Adrenal gland (tissue), 12 donors: ENCODE data around the gene FAM13B. TPM values are rescaled to one million over a fixed set of nuclear protein-coding genes. Genes with fewer than 3 reads are reported as not detected.
"Not testable (repeated sequence)": the region's sequence is repeated elsewhere in the genome, so short reads cannot be mapped to it uniquely, and the experiment has no call there.

ENCODE experiments used
- DNase-seq, 7 donors: peaks; one replicate each; pipeline ENCODE4 v3.0.0-alpha.2; 2019 to 2020
- H3K27ac ChIP-seq, 5 donors: fragments of 200-600 bp; sonication (generic) in 4 of 5; 1 replicate in 3 of 5; 2 replicates in 2 of 5; pipeline versions ENCODE4 v1.5.1 to v1.8.0; 2016 to 2020; ENCODE audit warnings: mild to moderate bottlenecking in 1 of 5
- H3K27me3 ChIP-seq: fragments of 200-600 bp; 2 replicates; pipeline ENCODE4 v1.8.0; 2021
- H3K36me3 ChIP-seq, 2 donors: fragments of 200-600 bp; replicated peaks in 1 of 2; 1 replicate in 1 of 2; 2 replicates in 1 of 2; pipeline versions ENCODE4 v1.5.1 to v1.8.0; 2018 to 2022
- H3K4me1 ChIP-seq, 2 donors: fragments of 200-600 bp; replicated peaks in 1 of 2; 1 replicate in 1 of 2; 2 replicates in 1 of 2; pipeline versions ENCODE4 v1.5.1 to v1.8.0; 2018 to 2021
- H3K4me3 ChIP-seq, 4 donors: fragments of 200-600 bp; sonication (generic) in 3 of 4; one replicate each; pipeline ENCODE4 v1.5.1; 2016 to 2018
- H3K9me3 ChIP-seq, 3 donors: fragments of 200-600 bp; sonication (generic) in 1 of 3; replicated peaks in 1 of 3; 1 replicate in 2 of 3; 2 replicates in 1 of 3; pipeline versions ENCODE4 v1.5.1 to v1.8.0; 2016 to 2021
- CTCF ChIP-seq, 6 experiments: fragments of 450-650 bp in 4 of 6; fragments of 200-600 bp in 2 of 6; sonication (generic) in 1 of 6; IDR thresholded peaks; 1 replicate in 5 of 6; 2 replicates in 1 of 6; pipeline versions ENCODE4 v1.5.1 to v1.8.0; 2016 to 2021; ENCODE audit warnings: antibody characterized with exemption in 6 of 6, mild to moderate bottlenecking in 2 of 6, moderate library complexity in 1 of 6
- POLR2A ChIP-seq, 2 donors: fragments of 450-650 bp; IDR thresholded peaks; one replicate each; pipeline ENCODE4 v1.6.1; 2017; ENCODE audit warnings: antibody characterized with exemption in 2 of 2, mild to moderate bottlenecking in 2 of 2, moderate library complexity in 1 of 2
- WGBS, 4 donors: extraction: QIAGEN DNeasy Blood & Tissue Kit in 2 of 4; methylation state at CpG; one replicate each; pipeline versions ENCODE4 v1.1.5 to v1.1.7; 2013 to 2017; 5-methylcytosine and 5-hydroxymethylcytosine counted together
- intact Hi-C, 2 donors: fragments of 100-400 bp; cut with DNase I; formaldehyde crosslinking; loops; one replicate each; pipeline versions ENCODE4 v1.14.1 to v1.15.0; 2022 to 2023
- polyA plus RNA-seq, 3 donors: library from polyadenylated mRNA; stranded (reverse); fragments of 200-250 nt in 2 of 3; fragments of 350-450 nt in 1 of 3; fragmentation: Illumina TruSeq in 1 of 3; extraction: RNeasy Lipid Tissue Mini Kit (QIAGEN cat#74804) in 1 of 3; gene quantifications; one replicate each; pipeline ENCODE4 v1.2.3, GENCODE V29; 2013 to 2014
- total RNA-seq, 9 donors: library from RNA; depleted of rRNA in 4 of 9; stranded (reverse); fragments of >200 nt in 4 of 9; fragments of 120-200 nt in 1 of 9; fragmentation: NEBNext Ultra II Directional in 1 of 9; extraction: Animal tissue kit (Norgen Biotek cat#: 25700) in 1 of 9; gene quantifications; one replicate each; pipeline versions ENCODE4 v1.1.0 to v1.2.4, GENCODE V29; 2013 to 2023
- donor health status: healthy with polysubstance abuse.
- donor health status: Bipolar disorder and iron deficiency.
- donor health status: DM: yes; HTN: yes; CAD: no.
- donor health status: DM: no; HTN: no; CAD: no.
- donor health status: DM: no; HTN: no; CAD: no.
- donor health status: DM: yes; HTN: yes; CAD: no.

Gene FAM13B
- total and polyA plus RNA-seq, 12 donors = 26.5 to 208 (median 58.5) TPM

- H3K27me3 ChIP-seq = no peaks in the 10 kb centered on the region
- 88 to 93% (median 90%) methylated on average over 5 of the region's 5 CpGs for WGBS, 4 donors
- H3K36me3 ChIP-seq = no peaks in the 10 kb centered on the region
- intact Hi-C loops = no loop called here
- H3K9me3 ChIP-seq = no peaks in the 10 kb centered on the region
- no peak for DNase-seq
- no peak for TF ChIP-seq CTCF (IDR thresholded peaks at IDR 0.05)
- TF ChIP-seq POLR2A (IDR thresholded peaks at IDR 0.05) = no peak
- no peak overlapping the region for H3K4me3 ChIP-seq
- peaks cover 35 to 69% of the 10 kb centered on the region in 2 donors for H3K4me1 ChIP-seq
- H3K27ac ChIP-seq = no peak overlapping the region
These were observed 3.9 kb downstream of the FAM13B start for GRCh38 chr5:138028971-138029365.

GRCh38 chr5:138028262-138028970 lies 4.5 kb downstream of the FAM13B start:
- H3K36me3 ChIP-seq, DNase-seq, H3K4me3 ChIP-seq, H3K9me3 ChIP-seq, H3K27ac ChIP-seq, H3K27me3 ChIP-seq, intact Hi-C loops: not testable (repeated sequence)
- 93 to 96% (median 94%) methylated on average over 12 of the region's 12 CpGs for WGBS, 4 donors
- peaks cover 36 to 69% of the 10 kb centered on the region in 2 donors for H3K4me1 ChIP-seq

- not testable (repeated sequence) for H3K9me3 ChIP-seq
- H3K4me1 ChIP-seq = peaks cover 36 to 79% of the 10 kb centered on the region in 2 donors
- WGBS, 4 donors = 94 to 97% (median 97%) methylated on average over 9 of the region's 9 CpGs
These were observed 6.1 kb downstream of the FAM13B start for GRCh38 chr5:138026793-138027192.

GRCh38 chr5:138025285-138025684 lies 7.6 kb downstream of the FAM13B start:
- Histone ChIP-seq H3K4me1 (peaks cover 24 to 64% of the 10 kb centered on the region in 2 donors), H3K9me3 (no peaks in the 10 kb centered on the region), H3K4me3 (no peak overlapping the region), H3K36me3 (peaks cover 0 to 5% of the 10 kb centered on the region in 2 donors), H3K27ac (no peak overlapping the region), H3K27me3 (no peaks in the 10 kb centered on the region)
- TF ChIP-seq POLR2A (IDR thresholded peaks at IDR 0.05) (no peak), CTCF (IDR thresholded peaks at IDR 0.05) (no peak)
- WGBS, 4 donors = 38 to 74% (median 53%) methylated on average over 1 of the region's 1 CpG
- no peak for DNase-seq
- intact Hi-C loops = no loop called here

More at GRCh38 chr5:138026793-138027192, 6.1 kb downstream of the FAM13B start:
- H3K27me3 ChIP-seq, H3K4me3 ChIP-seq, intact Hi-C loops, H3K27ac ChIP-seq, H3K36me3 ChIP-seq, DNase-seq: not testable (repeated sequence)

GRCh38 chr5:138024117-138024516 lies 8.8 kb downstream of the FAM13B start:
- peaks cover 14 to 52% of the 10 kb centered on the region in 2 donors for H3K4me1 ChIP-seq
- H3K36me3 ChIP-seq = peaks cover 0 to 15% of the 10 kb centered on the region in 2 donors
- intact Hi-C loops = no loop called here
- TF ChIP-seq CTCF (IDR thresholded peaks at IDR 0.05) = no peak
- no peak for TF ChIP-seq POLR2A (IDR thresholded peaks at IDR 0.05)
- H3K4me3 ChIP-seq = no peak overlapping the region
- H3K27me3 ChIP-seq = no peaks in the 10 kb centered on the region
- H3K27ac ChIP-seq = no peak overlapping the region
- H3K9me3 ChIP-seq = no peaks in the 10 kb centered on the region
- no peak for DNase-seq
